Measurements from ENCODE around the gene TRIO.
"Not testable (repeated sequence)": the region's sequence is repeated elsewhere in the genome, so short reads cannot be mapped to it uniquely, and the experiment has no call there.

The TRIO gene

GRCh38 chr5:14186059-14186830 lies 43.1 kb downstream of the TRIO start:
- DNase-seq (ENCODE audit: low spot score): no peak

- no peak for DNase-seq (ENCODE audit: low spot score)
Measured at GRCh38 chr5:14187157-14187556, 44.0 kb downstream of the TRIO start.

GRCh38 chr5:14187660-14188059 lies 44.5 kb downstream of the TRIO start:
- no peak for DNase-seq (ENCODE audit: low spot score)

- DNase-seq (ENCODE audit: low spot score): no peak
Measured at GRCh38 chr5:14188778-14189177, 45.6 kb downstream of the TRIO start.

GRCh38 chr5:14189680-14190079 lies 46.5 kb downstream of the TRIO start:
- DNase-seq (ENCODE audit: low spot score): no peak

DNA sequence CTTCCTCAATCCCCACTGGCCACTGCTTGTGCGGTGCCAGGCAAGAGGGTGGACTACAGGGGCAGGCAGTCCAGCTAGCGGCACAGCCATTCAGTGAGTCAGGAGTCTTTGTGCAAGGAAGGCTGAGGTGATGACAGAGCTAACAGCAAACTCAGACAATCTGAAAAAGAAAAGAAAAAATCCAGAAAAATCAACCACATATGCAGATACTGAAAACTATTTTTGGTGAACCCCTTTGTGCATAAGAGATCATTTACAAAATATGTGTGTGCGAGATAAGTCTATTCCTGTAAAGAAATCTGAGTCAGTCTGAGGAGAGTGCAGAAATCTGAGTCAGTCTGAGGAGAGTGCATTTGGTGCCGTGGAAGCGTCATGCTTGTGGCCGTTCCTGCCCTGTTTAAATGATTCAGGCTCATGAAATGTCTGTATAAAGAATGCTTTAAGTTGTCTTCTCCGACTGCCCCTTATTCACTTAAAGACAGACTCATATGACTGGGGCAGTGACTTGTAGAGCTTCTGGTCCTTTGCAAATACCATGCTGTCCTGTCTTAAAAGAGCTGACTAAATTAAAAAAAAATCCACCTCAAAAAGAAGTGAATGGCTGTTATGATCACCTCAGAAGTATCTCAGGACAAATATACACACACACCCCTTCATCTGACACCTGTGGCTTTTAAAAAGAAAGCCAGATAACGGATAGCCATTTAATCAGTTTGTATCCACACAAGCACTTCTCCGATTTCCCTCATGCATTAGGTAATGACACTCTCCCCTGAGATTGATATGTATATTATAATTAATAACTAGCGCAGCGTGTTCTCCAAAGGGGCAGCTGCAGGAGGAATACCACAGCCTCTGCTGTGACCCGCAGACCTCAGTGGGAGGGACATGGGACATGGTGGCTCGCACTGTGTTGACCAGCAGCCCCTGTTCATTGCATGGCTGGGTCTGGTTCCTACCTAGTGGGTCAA lies 47.3 kb downstream of the TRIO start:
- DNase-seq (ENCODE audit: low spot score): no peak

GRCh38 chr5:14191325-14191724 lies 48.2 kb downstream of the TRIO start:
- no peak for DNase-seq (ENCODE audit: low spot score)

GRCh38 chr5:14193496-14193895 lies 50.4 kb downstream of the TRIO start:
- no peak for DNase-seq (ENCODE audit: low spot score)

DNA sequence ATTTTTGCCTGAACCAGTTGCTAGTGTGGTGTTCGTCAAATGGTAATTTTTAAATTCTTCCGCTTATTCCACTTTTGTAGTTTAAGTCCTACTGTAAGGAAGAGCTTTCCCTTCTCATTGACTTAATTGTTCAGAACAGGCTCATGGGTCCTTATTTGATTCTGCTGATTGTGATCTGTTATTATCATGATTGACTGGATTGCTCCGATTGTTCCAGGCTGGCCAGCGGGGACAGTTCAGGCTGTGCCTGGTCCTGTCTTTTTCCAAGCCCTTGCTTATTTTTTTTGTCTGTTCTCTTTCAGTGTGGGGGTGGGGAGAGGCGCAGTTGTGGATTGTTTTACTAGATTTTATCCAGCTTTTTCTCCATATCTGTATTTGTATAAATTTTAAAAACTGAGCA lies 52.4 kb downstream of the TRIO start:
- DNase-seq (ENCODE audit: low spot score): no peak

GRCh38 chr5:14197056-14197455 lies 53.9 kb downstream of the TRIO start:
- no peak for DNase-seq (ENCODE audit: low spot score)

DNA sequence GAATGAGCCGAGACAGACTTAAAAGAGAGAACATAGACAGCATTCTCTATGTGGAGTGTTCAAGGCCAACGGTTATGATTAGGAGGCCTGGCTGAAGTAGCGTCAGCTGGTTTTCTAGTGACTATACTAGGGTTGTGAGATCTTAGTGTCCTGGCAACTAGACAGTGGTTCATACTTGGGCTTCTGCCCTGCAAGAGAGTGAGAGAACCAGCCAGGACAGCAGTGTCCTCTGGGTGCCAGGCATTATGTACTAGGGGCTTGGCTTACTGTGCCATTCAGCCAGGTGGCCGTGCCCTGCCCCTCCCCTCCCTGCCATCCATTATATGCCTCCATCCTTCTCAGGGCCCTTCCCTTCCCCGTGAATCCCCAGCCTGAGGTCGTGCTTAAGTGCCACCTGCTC lies 56.8 kb downstream of the TRIO start:
- no peak for DNase-seq (ENCODE audit: low spot score)

DNA sequence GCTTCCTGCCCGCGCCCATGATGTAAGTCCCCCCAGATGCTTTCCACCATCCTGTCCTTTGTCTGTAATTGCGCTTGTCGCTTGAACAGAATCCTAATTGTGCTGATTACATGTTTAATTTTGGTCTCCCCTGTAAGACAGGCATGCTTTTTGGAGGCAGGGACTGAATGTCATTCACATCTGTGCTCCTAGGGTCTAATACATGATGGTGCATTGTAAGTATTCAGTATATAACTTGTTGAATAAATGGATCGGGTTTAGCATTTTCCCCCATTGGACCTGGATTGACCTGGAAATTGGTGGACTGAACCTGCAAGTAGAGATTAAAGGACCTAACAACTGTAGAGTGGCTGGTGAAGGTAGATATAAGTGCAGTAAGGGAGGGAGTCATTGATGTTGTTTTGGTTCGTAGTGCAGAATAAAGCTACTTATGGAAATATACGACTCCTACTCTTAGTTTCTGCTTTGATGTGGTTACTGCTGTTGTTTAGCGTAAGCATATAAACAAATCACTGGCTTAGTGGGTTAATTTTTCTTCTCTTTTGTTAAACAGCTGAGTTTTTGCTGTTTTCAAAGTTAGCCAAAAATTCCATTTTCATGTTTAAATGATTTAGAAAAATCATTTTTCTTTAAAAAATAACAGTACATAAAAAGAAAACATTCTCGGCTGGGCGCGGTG lies 57.3 kb downstream of the TRIO start:
- DNase-seq (ENCODE audit: low spot score): no peak

GRCh38 chr5:14201325-14202045 lies 58.3 kb downstream of the TRIO start:
- DNase-seq (ENCODE audit: low spot score): no peak

DNA sequence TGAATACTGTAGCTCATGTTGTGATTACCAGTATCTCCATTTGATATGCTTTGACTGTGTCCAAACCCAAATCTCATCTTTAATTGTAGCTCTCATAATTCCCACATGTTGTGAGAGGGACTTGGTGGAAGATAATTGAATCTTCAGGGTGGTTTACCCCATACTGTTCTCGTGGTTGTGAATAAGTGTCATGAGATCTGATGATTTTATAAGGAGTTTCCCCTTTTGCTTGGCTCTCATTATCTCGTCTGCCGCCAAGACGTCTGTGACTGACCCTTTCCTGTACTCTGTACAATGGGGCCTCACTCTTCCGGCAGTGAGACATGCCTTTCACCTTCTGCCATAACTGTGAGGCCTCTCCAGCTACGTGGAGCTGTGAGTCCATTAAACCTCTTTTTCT lies 59.3 kb downstream of the TRIO start:
- no peak for DNase-seq (ENCODE audit: low spot score)

- no peak for DNase-seq (ENCODE audit: low spot score)
Measured at GRCh38 chr5:14204011-14204670, 61.0 kb downstream of the TRIO start.

- no peak for DNase-seq (ENCODE audit: low spot score)
Measured at GRCh38 chr5:14204785-14205321, 61.7 kb downstream of the TRIO start.

- DNase-seq (ENCODE audit: low spot score): no peak
Measured at GRCh38 chr5:14206028-14206725, 63.0 kb downstream of the TRIO start.

GRCh38 chr5:14207428-14207827 lies 64.3 kb downstream of the TRIO start:
- DNase-seq (ENCODE audit: low spot score): not testable (repeated sequence)

- no peak for DNase-seq (ENCODE audit: low spot score)
Measured at GRCh38 chr5:14208071-14209021, 65.2 kb downstream of the TRIO start.
